Caco-2 (cell line): ENCODE data around the gene ADAM23. TPM values are rescaled to one million over a fixed set of nuclear protein-coding genes. Genes with fewer than 3 reads are reported as not detected.

ENCODE experiments used
- BruUV-seq: library from RNA; stranded (reverse); fragments of 400-500 nt; replicated peaks from 2 replicates; lab custom pipeline; 2021; lab: Mats Ljungman, UMichigan
- CTCF ChIA-PET: fragments of 300-600 bp; sonication (Branson Sonifier 250); formaldehyde crosslinking; loops from one replicate; lab custom pipeline; 2022; ENCODE audit warnings: antibody characterized with exemption; lab: Charles Lee
- POLR2A ChIA-PET: fragments of 300-600 bp; sonication (Branson Sonifier 250); formaldehyde crosslinking; loops from one replicate; lab custom pipeline; 2022; ENCODE audit warnings: antibody characterized with exemption; lab: Charles Lee
- DNase-seq, 2 experiments: peaks; one replicate each; pipeline versions ENCODE4 v3.0.0 to v3.0.0-alpha.2; 2020 to 2022
- H3K27me3 ChIP-seq: replicated peaks from 2 replicates; pipeline ENCODE4 v1.6.0; 2011; ENCODE audit warnings: low read length; ENCODE audit not compliant: control insufficient read depth, insufficient read depth
- H3K36me3 ChIP-seq: 2 replicates; pipeline ENCODE4 v1.5.1; 2011; ENCODE audit warnings: low read length; ENCODE audit not compliant: control insufficient read depth, insufficient read depth
- H3K4me1 ChIP-seq: fragments of 250-450 bp; sonication (Bioruptor Pico); 2 replicates; pipeline ENCODE4 v1.5.1; 2020; ENCODE audit warnings: mild to moderate bottlenecking
- H3K4me3 ChIP-seq: 2 replicates; pipeline ENCODE4 v1.5.1; 2011; ENCODE audit warnings: low read depth, mild to moderate bottlenecking, control low read depth, low read length
- H3K9me3 ChIP-seq: fragments of 250-450 bp; sonication (Bioruptor Pico); 2 replicates; pipeline ENCODE4 v1.5.1; 2020; ENCODE audit warnings: mild to moderate bottlenecking, moderate library complexity
- H3K27ac Mint-ChIP-seq: one replicate; pipeline ENCODE4 v1.8.0; 2022; ENCODE audit warnings: mixed read lengths; ENCODE audit not compliant: unreplicated experiment
- H3K27me3 Mint-ChIP-seq: one replicate; pipeline ENCODE4 v1.8.0; 2022; ENCODE audit warnings: mixed read lengths; ENCODE audit not compliant: insufficient read depth, unreplicated experiment
- H3K36me3 Mint-ChIP-seq: one replicate; pipeline ENCODE4 v1.8.0; 2022; ENCODE audit warnings: mild to moderate bottlenecking, mixed read lengths; ENCODE audit not compliant: insufficient read depth, unreplicated experiment
- H3K4me1 Mint-ChIP-seq: one replicate; pipeline ENCODE4 v1.8.0; 2022; ENCODE audit warnings: low read depth, mixed read lengths; ENCODE audit not compliant: unreplicated experiment
- H3K4me3 Mint-ChIP-seq: one replicate; pipeline ENCODE4 v1.8.0; 2022; ENCODE audit warnings: mild to moderate bottlenecking, moderate library complexity, mixed read lengths; ENCODE audit not compliant: unreplicated experiment
- H3K9me3 Mint-ChIP-seq: one replicate; pipeline ENCODE4 v1.8.0; 2022; ENCODE audit warnings: mixed read lengths; ENCODE audit not compliant: unreplicated experiment
- CTCF ChIP-seq, 2 experiments: fragments of 200-600 bp in 1 of 2; IDR thresholded peaks; 1 replicate in 1 of 2; 2 replicates in 1 of 2; pipeline versions ENCODE4 v1.5.1 to v1.8.0; 2011 to 2022; ENCODE audit warnings: antibody characterized with exemption in 1 of 2, control low read depth in 1 of 2, inconsistent platforms in 1 of 2, low read depth in 1 of 2, low read length in 1 of 2, mild to moderate bottlenecking in 1 of 2, moderate library complexity in 1 of 2; ENCODE audit not compliant: insufficient read depth in 1 of 2, severe bottlenecking in 1 of 2, unreplicated experiment in 1 of 2
- intact Hi-C: fragments of 100-400 bp; cut with micrococcal nuclease; formaldehyde crosslinking; loops from one replicate; pipeline ENCODE4 v1.10.0; 2022; ENCODE audit not compliant: unreplicated experiment
- total RNA-seq: library from RNA; stranded (reverse); gene quantifications from 2 replicates; pipeline ENCODE4 v1.2.3, GENCODE V29; 2022

The ADAM23 gene
- total RNA-seq, 1 experiment from 2014 or later = 55.1 TPM

GRCh38 chr2:206642075-206643025 lies 199.0 kb downstream of the ADAM23 start, which contains the start of gene FAM237A:
TSS of gene FAM237A (plus strand) at chr2:206642487. CDS start at chr2:206644237, 1,750 bp downstream.
- Histone ChIP-seq H3K9me3 (no peaks in the 10 kb centered on the region), H3K4me3 (no peak within 1 kb of the TSS), H3K36me3 (no peaks in the 10 kb centered on the region), H3K4me1 (no peaks in the 10 kb centered on the region), H3K27me3 (no peaks in the 10 kb centered on the region)
- DNase-seq = peak in 1 of 2 experiments; percentile 57
- Mint-ChIP-seq H3K4me3 (no peak within 1 kb of the TSS), H3K4me1 (no peaks in the 10 kb centered on the region), H3K27me3 (peaks cover 2% of the 10 kb centered on the region), H3K27ac (no peak within 1 kb of the TSS), H3K36me3 (no peaks in the 10 kb centered on the region), H3K9me3 (no peaks in the 10 kb centered on the region)
- ChIA-PET CTCF (no interaction called here), POLR2A (no interaction called here)
- TF ChIP-seq CTCF (IDR thresholded peaks at IDR 0.05; ENCODE audit: insufficient read depth in 1 of 2, low read depth in 1 of 2, low read length in 1 of 2, severe bottlenecking in 1 of 2, unreplicated experiment in 1 of 2) = no peak
- intact Hi-C loops = no loop called here
- BruUV-seq = no TSS peak

DNA sequence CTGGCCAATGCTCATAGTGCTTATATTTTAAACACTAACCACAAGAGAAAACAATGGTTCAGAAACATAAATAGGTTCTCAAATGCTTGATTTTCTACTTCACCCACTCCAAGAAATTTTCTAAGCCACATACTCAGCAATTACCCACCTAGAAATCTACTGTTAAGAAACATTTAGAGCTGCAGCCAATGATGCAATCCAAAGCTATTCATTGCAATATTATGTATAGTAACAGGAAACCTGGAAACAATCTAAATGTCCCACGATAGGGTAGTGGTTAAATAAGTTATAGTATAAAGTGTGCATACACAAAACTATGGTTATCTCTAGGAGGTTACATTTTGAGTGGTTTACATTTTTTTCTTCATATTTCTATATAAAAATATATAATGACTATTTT lies 204.7 kb downstream of the ADAM23 start:
- CTCF ChIA-PET = no interaction called here
- intact Hi-C loops = no loop called here
- no peaks in the 10 kb centered on the region for H3K36me3 Mint-ChIP-seq
- DNase-seq = no peak
- no peaks in the 10 kb centered on the region for H3K4me1 Mint-ChIP-seq
- no peaks in the 10 kb centered on the region for H3K9me3 Mint-ChIP-seq
- Histone ChIP-seq H3K4me3 (no peak overlapping the region), H3K9me3 (no peaks in the 10 kb centered on the region), H3K4me1 (no peaks in the 10 kb centered on the region), H3K36me3 (no peaks in the 10 kb centered on the region), H3K27me3 (no peaks in the 10 kb centered on the region)
- no peak overlapping the region for H3K27ac Mint-ChIP-seq
- H3K4me3 Mint-ChIP-seq = no peak overlapping the region
- peaks cover 10% of the 10 kb centered on the region for H3K27me3 Mint-ChIP-seq
- no TSS peak for BruUV-seq
- no peak for TF ChIP-seq CTCF (IDR thresholded peaks at IDR 0.05; ENCODE audit: insufficient read depth in 1 of 2, low read depth in 1 of 2, low read length in 1 of 2, severe bottlenecking in 1 of 2, unreplicated experiment in 1 of 2)
- POLR2A ChIA-PET = no interaction called here

- Mint-ChIP-seq H3K4me1 (no peaks in the 10 kb centered on the region), H3K27me3 (peaks cover 26% of the 10 kb centered on the region), H3K4me3 (no peak overlapping the region), H3K9me3 (peaks cover 10% of the 10 kb centered on the region), H3K36me3 (no peaks in the 10 kb centered on the region), H3K27ac (no peak overlapping the region)
- no peak overlapping the region for H3K4me3 ChIP-seq
- H3K36me3 ChIP-seq = no peaks in the 10 kb centered on the region
- intact Hi-C loops = no loop called here
- ChIA-PET CTCF (no interaction called here), POLR2A (interaction anchor here (0.7 kb wide), 1 partner anchor 108 kb away, joined by 3 read pairs; the partner anchor contains the start of genes FASTKD2 and MDH1B)
- H3K27me3 ChIP-seq = no peaks in the 10 kb centered on the region
- no TSS peak for BruUV-seq
- DNase-seq = no peak
- no peak for TF ChIP-seq CTCF (IDR thresholded peaks at IDR 0.05; ENCODE audit: insufficient read depth in 1 of 2, low read depth in 1 of 2, low read length in 1 of 2, severe bottlenecking in 1 of 2, unreplicated experiment in 1 of 2)
- H3K4me1 ChIP-seq = no peaks in the 10 kb centered on the region
- peaks cover 9% of the 10 kb centered on the region for H3K9me3 ChIP-seq
These were observed 213.8 kb downstream of the ADAM23 start for GRCh38 chr2:206657087-206657486.
